Left lung (tissue), 10 donors: ENCODE data around the gene CUX1. TPM values are rescaled to one million over a fixed set of nuclear protein-coding genes. Genes with fewer than 3 reads are reported as not detected.

ENCODE experiments used
- ATAC-seq: fragments of 200-7000 bp; cut with Tn5 transposase; one replicate; pipeline ENCODE4 v1.9.1; 2020; ENCODE audit warnings: moderate library complexity
- DNase-seq, 4 donors: peaks; one replicate each; pipeline ENCODE4 v3.0.0-alpha.2; 2013 to 2020
- H3K27ac ChIP-seq, 2 donors: fragments of 200-600 bp; sonication (generic) in 1 of 2; one replicate each; pipeline versions ENCODE4 v1.5.0 to v1.8.0; 2020 to 2021
- H3K27me3 ChIP-seq, 2 donors: fragments of 200-600 bp; sonication (generic) in 1 of 2; one replicate each; pipeline versions ENCODE4 v1.5.0 to v1.8.0; 2020 to 2021
- H3K36me3 ChIP-seq, 2 donors: fragments of 200-600 bp; sonication (generic) in 1 of 2; one replicate each; pipeline versions ENCODE4 v1.5.0 to v1.8.0; 2020 to 2021
- H3K4me1 ChIP-seq, 2 donors: fragments of 200-600 bp; one replicate each; pipeline ENCODE4 v1.8.0; 2021
- H3K4me3 ChIP-seq, 2 donors: fragments of 200-600 bp; sonication (generic) in 1 of 2; one replicate each; pipeline versions ENCODE4 v1.5.0 to v1.8.0; 2020 to 2021; ENCODE audit warnings: mild to moderate bottlenecking in 1 of 2
- H3K9me3 ChIP-seq, 2 donors: fragments of 200-600 bp; sonication (generic) in 1 of 2; one replicate each; pipeline versions ENCODE4 v1.5.0 to v1.8.0; 2020 to 2021
- intact Hi-C, 2 donors: fragments of 100-400 bp; cut with DNase I; formaldehyde crosslinking; loops; one replicate each; pipeline versions ENCODE4 v1.11.2 to v1.14.2; 2022
- polyA plus RNA-seq, 6 donors: library from polyadenylated mRNA; unstranded; fragments of 120-200 nt; gene quantifications; one replicate each; pipeline ENCODE4 v1.2.1, GENCODE V29; 2013; ENCODE audit not compliant: insufficient read length in 6 of 6
- total RNA-seq, 2 donors: library from RNA; stranded (reverse); fragmentation: NEBNext Ultra II Directional; extraction: Animal tissue kit (Norgen Biotek cat#: 25700); gene quantifications; one replicate each; pipeline ENCODE4 v1.2.1, GENCODE V29; 2021
- TF ChIP-seq, protein P1 (sequence below), 2 donors: fragments of 200-600 bp; sonication (generic) in 1 of 2; IDR thresholded peaks; one replicate each; pipeline versions ENCODE4 v1.5.0 to v1.8.0; 2021; ENCODE audit warnings: antibody characterized with exemption in 2 of 2
- donor health status: DM: no; HTN: yes; CAD: no.
- donor health status: DM: no; HTN: no; CAD: no.

CUX1 gene
- total and polyA plus RNA-seq, 8 donors = 86.4 to 157 (median 96.4) TPM

GRCh38 chr7:102044984-102045673, 227.7 kb downstream of the CUX1 start:
- intact Hi-C loops = no loop called here

GRCh38 chr7:102045681-102046372, 228.4 kb downstream of the CUX1 start:
- Histone ChIP-seq H3K27me3 (no peaks in the 10 kb centered on the region), H3K36me3 (peaks cover 0 to 8% of the 10 kb centered on the region in 2 donors), H3K4me3 (no peak overlapping the region), H3K27ac (peak overlapping the region in 1 of 2 donors; percentile 6), H3K9me3 (no peaks in the 10 kb centered on the region), H3K4me1 (peaks cover 0 to 22% of the 10 kb centered on the region in 2 donors)
- ATAC-seq = no peak
- TF ChIP-seq, protein P1, sequence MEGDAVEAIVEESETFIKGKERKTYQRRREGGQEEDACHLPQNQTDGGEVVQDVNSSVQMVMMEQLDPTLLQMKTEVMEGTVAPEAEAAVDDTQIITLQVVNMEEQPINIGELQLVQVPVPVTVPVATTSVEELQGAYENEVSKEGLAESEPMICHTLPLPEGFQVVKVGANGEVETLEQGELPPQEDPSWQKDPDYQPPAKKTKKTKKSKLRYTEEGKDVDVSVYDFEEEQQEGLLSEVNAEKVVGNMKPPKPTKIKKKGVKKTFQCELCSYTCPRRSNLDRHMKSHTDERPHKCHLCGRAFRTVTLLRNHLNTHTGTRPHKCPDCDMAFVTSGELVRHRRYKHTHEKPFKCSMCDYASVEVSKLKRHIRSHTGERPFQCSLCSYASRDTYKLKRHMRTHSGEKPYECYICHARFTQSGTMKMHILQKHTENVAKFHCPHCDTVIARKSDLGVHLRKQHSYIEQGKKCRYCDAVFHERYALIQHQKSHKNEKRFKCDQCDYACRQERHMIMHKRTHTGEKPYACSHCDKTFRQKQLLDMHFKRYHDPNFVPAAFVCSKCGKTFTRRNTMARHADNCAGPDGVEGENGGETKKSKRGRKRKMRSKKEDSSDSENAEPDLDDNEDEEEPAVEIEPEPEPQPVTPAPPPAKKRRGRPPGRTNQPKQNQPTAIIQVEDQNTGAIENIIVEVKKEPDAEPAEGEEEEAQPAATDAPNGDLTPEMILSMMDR (IDR thresholded peaks at IDR 0.05) = no peak
- DNase-seq = peak in 1 of 4 donors; percentile 32
- intact Hi-C loops = no loop called here

More at GRCh38 chr7:102044984-102045673, 227.7 kb downstream of the CUX1 start:
- H3K9me3 ChIP-seq = no peaks in the 10 kb centered on the region
- H3K4me1 ChIP-seq = peaks cover 0 to 22% of the 10 kb centered on the region in 2 donors
- H3K27me3 ChIP-seq = no peaks in the 10 kb centered on the region
- peak overlapping the region in 1 of 2 donors; percentile 6 for H3K27ac ChIP-seq
- TF ChIP-seq, protein P1 (IDR thresholded peaks at IDR 0.05) = no peak
- H3K4me3 ChIP-seq = no peak overlapping the region
- ATAC-seq (peak; percentile 79), DNase-seq (peak; percentile 69 to 91 (median 86))
- peaks cover 0 to 8% of the 10 kb centered on the region in 2 donors for H3K36me3 ChIP-seq

DNA sequence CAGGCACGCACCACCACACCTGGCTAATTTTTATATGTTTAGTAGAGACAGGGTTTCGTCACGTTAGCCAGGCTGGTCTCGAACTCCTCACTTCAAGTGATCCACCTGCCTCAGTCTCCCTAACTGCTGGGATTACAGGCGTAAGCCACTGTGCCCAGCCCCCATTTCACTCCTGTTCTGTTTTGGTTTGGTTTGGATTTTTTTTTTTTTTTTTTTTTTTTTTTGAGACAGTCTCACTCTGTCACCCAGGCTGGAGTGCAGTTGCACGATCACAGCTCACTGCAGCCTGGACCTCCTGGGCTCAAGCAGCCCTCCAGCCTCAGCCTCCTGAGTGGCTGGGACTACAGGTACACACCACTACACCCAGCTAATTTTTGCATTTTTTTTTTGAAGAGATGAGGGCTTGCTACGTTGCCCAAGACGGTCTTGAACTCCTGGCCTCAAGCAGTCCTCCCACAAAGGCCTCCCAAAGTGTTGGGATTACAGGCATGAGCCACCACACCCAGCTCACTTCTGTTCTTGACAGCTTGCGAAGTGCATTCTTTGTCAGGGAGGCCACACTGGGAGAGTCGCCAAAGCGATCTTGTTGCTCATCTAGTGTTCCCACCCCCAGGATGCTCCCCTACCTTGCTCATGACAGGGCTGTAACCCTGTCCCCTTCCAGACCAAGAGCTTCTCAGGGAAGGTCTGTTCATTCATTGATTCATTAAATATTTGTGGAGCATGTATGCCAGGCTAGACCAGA, 229.1 kb downstream of the CUX1 start:
- intact Hi-C loops = no loop called here
- H3K4me3 ChIP-seq = no peak overlapping the region
- peaks cover 0 to 22% of the 10 kb centered on the region in 2 donors for H3K4me1 ChIP-seq
- H3K27ac ChIP-seq = no peak overlapping the region
- DNase-seq (peak in 1 of 4 donors; percentile 11), ATAC-seq (no peak)
- H3K27me3 ChIP-seq = no peaks in the 10 kb centered on the region
- TF ChIP-seq, protein P1 (IDR thresholded peaks at IDR 0.05) = no peak
- H3K36me3 ChIP-seq = peaks cover 0 to 8% of the 10 kb centered on the region in 2 donors
- H3K9me3 ChIP-seq = no peaks in the 10 kb centered on the region

DNA sequence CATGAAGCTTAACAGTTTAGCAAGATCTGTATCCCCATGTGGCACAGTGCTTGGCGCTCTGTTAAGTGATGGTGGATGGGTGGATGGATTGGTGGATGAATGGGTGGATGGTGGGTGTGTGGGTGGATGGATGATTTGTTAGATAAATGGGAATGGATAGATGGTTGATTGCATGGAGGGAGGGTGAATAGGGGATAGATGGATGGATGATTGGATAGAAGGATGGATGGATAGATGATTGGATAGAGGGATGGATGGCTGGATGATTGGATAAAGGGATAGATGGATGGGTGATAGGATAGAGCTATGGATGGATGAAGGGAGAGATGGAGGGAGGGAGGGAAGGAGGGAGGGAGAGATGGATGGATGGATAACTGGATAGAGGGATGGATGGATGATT, 229.7 kb downstream of the CUX1 start:
- TF ChIP-seq, protein P1 (IDR thresholded peaks at IDR 0.05) = no peak
- DNase-seq (no peak), ATAC-seq (no peak)
- intact Hi-C loops = no loop called here
- no peaks in the 10 kb centered on the region for H3K27me3 ChIP-seq
- H3K4me1 ChIP-seq = peaks cover 0 to 22% of the 10 kb centered on the region in 2 donors
- H3K9me3 ChIP-seq = no peaks in the 10 kb centered on the region
- H3K36me3 ChIP-seq = peaks cover 0 to 8% of the 10 kb centered on the region in 2 donors
- no peak overlapping the region for H3K4me3 ChIP-seq
- H3K27ac ChIP-seq = no peak overlapping the region
